Measurements from ENCODE around the gene BPNT1. TPM values are rescaled to one million over a fixed set of nuclear protein-coding genes. Genes with fewer than 3 reads are reported as not detected.

BPNT1 gene
- total and polyA plus RNA-seq, 2 of the 13 experiments (the other 11 are each of a cell fraction or from before 2014, with no cell fraction given) = 35.2 to 43.9 TPM

DNA sequence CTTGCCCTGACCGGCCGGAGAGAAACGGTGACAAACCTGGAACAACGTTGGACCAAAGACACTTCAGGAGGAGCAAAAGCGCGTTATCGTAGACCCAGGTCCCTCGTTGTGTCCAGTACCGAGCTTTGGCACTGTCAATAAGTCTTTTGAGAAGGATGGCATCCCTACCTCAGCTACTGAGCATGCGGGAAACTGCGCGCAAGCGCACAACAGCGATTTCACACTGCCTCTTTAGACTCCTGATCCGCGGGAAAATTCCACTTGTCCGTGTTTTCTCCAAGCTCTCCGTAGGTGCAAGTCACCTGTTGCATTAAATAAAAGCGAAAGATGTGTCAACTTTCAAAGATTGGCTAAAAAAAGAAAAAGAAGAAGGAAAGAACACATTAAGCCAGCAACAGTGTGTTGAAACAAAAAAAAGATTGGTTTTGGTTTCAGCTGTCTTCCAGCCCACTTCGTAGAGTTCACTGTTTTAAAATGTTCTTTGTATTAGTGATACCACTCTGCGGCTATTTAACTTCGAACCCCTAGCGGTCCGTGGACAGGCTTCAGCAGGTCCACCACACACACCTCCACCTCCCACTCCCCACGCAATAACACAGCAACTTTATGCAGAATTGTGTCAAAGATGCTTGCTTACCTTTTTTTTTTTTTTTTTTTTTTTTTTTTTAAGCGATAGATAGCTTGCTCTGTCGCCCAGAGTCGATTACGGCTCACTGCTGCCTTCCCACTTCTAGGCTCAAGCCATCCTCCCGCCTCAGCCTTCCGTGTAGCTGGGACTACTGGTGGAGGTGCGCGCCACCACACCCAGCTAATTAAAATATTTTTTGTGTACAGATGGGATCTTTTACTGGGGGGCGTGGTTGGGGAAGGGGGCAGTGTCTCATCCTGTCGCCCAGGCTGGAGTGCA, at the start of gene BPNT1 (continued):
- TF ChIP-seq DNMT1 (CRISPR knock-in tag; IDR thresholded peaks at IDR 0.05) (no peak), TAF15 (IDR thresholded peaks at IDR 0.05; ENCODE audit: low read depth, low read length, poor library complexity, severe bottlenecking) (no peak), SNAPC2 (CRISPR knock-in tag; IDR thresholded peaks at IDR 0.05) (no peak; the same call in 1 of the 2 replicates), PHF8 (CRISPR knock-in tag; IDR thresholded peaks at IDR 0.05) (peak; percentile 68), TCF12 (IDR thresholded peaks at IDR 0.05) (no peak), TCF12 (CRISPR knock-in tag; IDR thresholded peaks at IDR 0.05) (no peak), SIX1 (CRISPR knock-in tag; IDR thresholded peaks at IDR 0.05; ENCODE audit: borderline replicate concordance) (0 out of 2 replicates have a peak, but pooled peaks have one; percentile 16), ZNF484 (CRISPR knock-in tag; IDR thresholded peaks at IDR 0.05; ENCODE audit: borderline replicate concordance, low read depth) (no peak), ZNF235 (CRISPR knock-in tag; IDR thresholded peaks at IDR 0.05; ENCODE audit: borderline replicate concordance) (no peak), ZNF878 (CRISPR knock-in tag; IDR thresholded peaks at IDR 0.05) (no peak), KAT2B (IDR thresholded peaks at IDR 0.05; ENCODE audit: borderline replicate concordance, low read depth, low read length) (no peak), RBFOX2 (IDR thresholded peaks at IDR 0.05; ENCODE audit: low read depth, low read length) (no peak), HDAC2 (CRISPR knock-in tag; IDR thresholded peaks at IDR 0.05) (peak; percentile 58), ZNF232 (CRISPR knock-in tag; IDR thresholded peaks at IDR 0.05; ENCODE audit: borderline replicate concordance) (peak; percentile 51; the same call in 1 of the 2 replicates), IKZF1 (IDR thresholded peaks at IDR 0.05) (no peak), ZBTB7B (CRISPR knock-in tag; IDR thresholded peaks at IDR 0.05) (peak; percentile 27; the same call in 1 of the 2 replicates), ZNF83 (CRISPR knock-in tag; IDR thresholded peaks at IDR 0.05; ENCODE audit: borderline replicate concordance) (no peak)
- TF ChIP-seq, protein P1, sequence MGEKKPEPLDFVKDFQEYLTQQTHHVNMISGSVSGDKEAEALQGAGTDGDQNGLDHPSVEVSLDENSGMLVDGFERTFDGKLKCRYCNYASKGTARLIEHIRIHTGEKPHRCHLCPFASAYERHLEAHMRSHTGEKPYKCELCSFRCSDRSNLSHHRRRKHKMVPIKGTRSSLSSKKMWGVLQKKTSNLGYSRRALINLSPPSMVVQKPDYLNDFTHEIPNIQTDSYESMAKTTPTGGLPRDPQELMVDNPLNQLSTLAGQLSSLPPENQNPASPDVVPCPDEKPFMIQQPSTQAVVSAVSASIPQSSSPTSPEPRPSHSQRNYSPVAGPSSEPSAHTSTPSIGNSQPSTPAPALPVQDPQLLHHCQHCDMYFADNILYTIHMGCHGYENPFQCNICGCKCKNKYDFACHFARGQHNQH (CRISPR knock-in tag; IDR thresholded peaks at IDR 0.05) = peak; percentile 41; the same call in 1 of the 2 replicates
- TF ChIP-seq, protein P2, sequence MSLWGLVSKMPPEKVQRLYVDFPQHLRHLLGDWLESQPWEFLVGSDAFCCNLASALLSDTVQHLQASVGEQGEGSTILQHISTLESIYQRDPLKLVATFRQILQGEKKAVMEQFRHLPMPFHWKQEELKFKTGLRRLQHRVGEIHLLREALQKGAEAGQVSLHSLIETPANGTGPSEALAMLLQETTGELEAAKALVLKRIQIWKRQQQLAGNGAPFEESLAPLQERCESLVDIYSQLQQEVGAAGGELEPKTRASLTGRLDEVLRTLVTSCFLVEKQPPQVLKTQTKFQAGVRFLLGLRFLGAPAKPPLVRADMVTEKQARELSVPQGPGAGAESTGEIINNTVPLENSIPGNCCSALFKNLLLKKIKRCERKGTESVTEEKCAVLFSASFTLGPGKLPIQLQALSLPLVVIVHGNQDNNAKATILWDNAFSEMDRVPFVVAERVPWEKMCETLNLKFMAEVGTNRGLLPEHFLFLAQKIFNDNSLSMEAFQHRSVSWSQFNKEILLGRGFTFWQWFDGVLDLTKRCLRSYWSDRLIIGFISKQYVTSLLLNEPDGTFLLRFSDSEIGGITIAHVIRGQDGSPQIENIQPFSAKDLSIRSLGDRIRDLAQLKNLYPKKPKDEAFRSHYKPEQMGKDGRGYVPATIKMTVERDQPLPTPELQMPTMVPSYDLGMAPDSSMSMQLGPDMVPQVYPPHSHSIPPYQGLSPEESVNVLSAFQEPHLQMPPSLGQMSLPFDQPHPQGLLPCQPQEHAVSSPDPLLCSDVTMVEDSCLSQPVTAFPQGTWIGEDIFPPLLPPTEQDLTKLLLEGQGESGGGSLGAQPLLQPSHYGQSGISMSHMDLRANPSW (CRISPR knock-in tag; IDR thresholded peaks at IDR 0.05; ENCODE audit: borderline replicate concordance) = peak; percentile 77
- TF ChIP-seq, protein P3, sequence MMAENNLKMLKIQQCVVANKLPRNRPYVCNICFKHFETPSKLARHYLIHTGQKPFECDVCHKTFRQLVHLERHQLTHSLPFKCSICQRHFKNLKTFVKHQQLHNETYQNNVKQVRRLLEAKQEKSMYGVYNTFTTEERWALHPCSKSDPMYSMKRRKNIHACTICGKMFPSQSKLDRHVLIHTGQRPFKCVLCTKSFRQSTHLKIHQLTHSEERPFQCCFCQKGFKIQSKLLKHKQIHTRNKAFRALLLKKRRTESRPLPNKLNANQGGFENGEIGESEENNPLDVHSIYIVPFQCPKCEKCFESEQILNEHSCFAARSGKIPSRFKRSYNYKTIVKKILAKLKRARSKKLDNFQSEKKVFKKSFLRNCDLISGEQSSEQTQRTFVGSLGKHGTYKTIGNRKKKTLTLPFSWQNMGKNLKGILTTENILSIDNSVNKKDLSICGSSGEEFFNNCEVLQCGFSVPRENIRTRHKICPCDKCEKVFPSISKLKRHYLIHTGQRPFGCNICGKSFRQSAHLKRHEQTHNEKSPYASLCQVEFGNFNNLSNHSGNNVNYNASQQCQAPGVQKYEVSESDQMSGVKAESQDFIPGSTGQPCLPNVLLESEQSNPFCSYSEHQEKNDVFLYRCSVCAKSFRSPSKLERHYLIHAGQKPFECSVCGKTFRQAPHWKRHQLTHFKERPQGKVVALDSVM (CRISPR knock-in tag; IDR thresholded peaks at IDR 0.05) = no peak
- TF ChIP-seq, protein P4, sequence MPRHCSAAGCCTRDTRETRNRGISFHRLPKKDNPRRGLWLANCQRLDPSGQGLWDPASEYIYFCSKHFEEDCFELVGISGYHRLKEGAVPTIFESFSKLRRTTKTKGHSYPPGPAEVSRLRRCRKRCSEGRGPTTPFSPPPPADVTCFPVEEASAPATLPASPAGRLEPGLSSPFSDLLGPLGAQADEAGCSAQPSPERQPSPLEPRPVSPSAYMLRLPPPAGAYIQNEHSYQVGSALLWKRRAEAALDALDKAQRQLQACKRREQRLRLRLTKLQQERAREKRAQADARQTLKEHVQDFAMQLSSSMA (CRISPR knock-in tag; IDR thresholded peaks at IDR 0.05) = no peak
- TF ChIP-seq, protein P5, sequence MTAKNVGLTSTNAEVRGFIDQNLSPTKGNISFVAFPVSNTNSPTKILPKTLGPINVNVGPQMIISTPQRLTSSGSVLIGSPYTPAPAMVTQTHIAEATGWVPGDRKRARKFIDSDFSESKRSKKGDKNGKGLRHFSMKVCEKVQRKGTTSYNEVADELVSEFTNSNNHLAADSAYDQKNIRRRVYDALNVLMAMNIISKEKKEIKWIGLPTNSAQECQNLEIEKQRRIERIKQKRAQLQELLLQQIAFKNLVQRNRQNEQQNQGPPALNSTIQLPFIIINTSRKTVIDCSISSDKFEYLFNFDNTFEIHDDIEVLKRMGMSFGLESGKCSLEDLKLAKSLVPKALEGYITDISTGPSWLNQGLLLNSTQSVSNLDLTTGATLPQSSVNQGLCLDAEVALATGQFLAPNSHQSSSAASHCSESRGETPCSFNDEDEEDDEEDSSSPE (CRISPR knock-in tag; IDR thresholded peaks at IDR 0.05) = peak; percentile 59

All from HepG2 (cell line).